RWPE2 (cell line): ENCODE data around the gene TCN2.
A peak's percentile ranks its signal among the peaks of the same experiment; 100 is the strongest.
"Not testable (repeated sequence)": the region's sequence is repeated elsewhere in the genome, so short reads cannot be mapped to it uniquely, and the experiment has no call there.

ENCODE experiments used
- ATAC-seq: fragments of 200-7000 bp; cut with Tn5 transposase; 3 replicates; pipeline ENCODE4 v1.9.1; 2021; ENCODE audit warnings: low read depth
- DNase-seq: peaks from one replicate; pipeline ENCODE4 v3.0.0-alpha.2; 2020; ENCODE audit warnings: low spot score
- H3K27ac ChIP-seq: fragments of 450-650 bp; 2 replicates; pipeline ENCODE4 v1.5.1; 2017; ENCODE audit warnings: mild to moderate bottlenecking; ENCODE audit not compliant: poor library complexity, severe bottlenecking
- H3K27me3 ChIP-seq: fragments of 250-450 bp; sonication (Bioruptor Pico); 2 replicates; pipeline ENCODE4 v1.5.1; 2021; ENCODE audit warnings: mild to moderate bottlenecking, moderate library complexity; ENCODE audit not compliant: insufficient read depth, poor library complexity, severe bottlenecking
- H3K36me3 ChIP-seq: fragments of 250-450 bp; sonication (Bioruptor Pico); 2 replicates; pipeline ENCODE4 v1.5.1; 2020; ENCODE audit warnings: low read depth, mild to moderate bottlenecking, moderate library complexity
- H3K4me1 ChIP-seq: fragments of 250-450 bp; sonication (Bioruptor Pico); 2 replicates; pipeline ENCODE4 v1.5.1; 2021; ENCODE audit warnings: mild to moderate bottlenecking, moderate library complexity; ENCODE audit not compliant: insufficient read depth, poor library complexity, severe bottlenecking
- H3K4me3 ChIP-seq: fragments of 250-450 bp; sonication (Bioruptor Pico); 2 replicates; pipeline ENCODE4 v1.5.1; 2021; ENCODE audit warnings: mild to moderate bottlenecking, moderate library complexity; ENCODE audit not compliant: severe bottlenecking
- H3K9me3 ChIP-seq: fragments of 250-450 bp; sonication (Bioruptor Pico); 2 replicates; pipeline ENCODE4 v1.5.1; 2021; ENCODE audit warnings: mild to moderate bottlenecking, moderate library complexity; ENCODE audit not compliant: severe bottlenecking
- CTCF ChIP-seq: fragments of 450-650 bp; IDR thresholded peaks from one replicate; pipeline ENCODE4 v1.5.1; 2017; ENCODE audit warnings: mild to moderate bottlenecking, moderate library complexity; ENCODE audit not compliant: poor library complexity, severe bottlenecking

Gene TCN2

GRCh38 chr22:30626413-30626812 is 19.4 kb downstream of the TCN2 start:
- no peaks in the 10 kb centered on the region for H3K9me3 ChIP-seq
- H3K27ac ChIP-seq: no peak overlapping the region
- no peaks in the 10 kb centered on the region for H3K27me3 ChIP-seq
- ATAC-seq: no peak
- no peak for TF ChIP-seq CTCF
- no peak for DNase-seq
- H3K4me1 ChIP-seq: no peaks in the 10 kb centered on the region
- no peak overlapping the region for H3K4me3 ChIP-seq
- H3K36me3 ChIP-seq: no peaks in the 10 kb centered on the region

GRCh38 chr22:30627471-30627870 is 20.5 kb downstream of the TCN2 start:
- Histone ChIP-seq H3K9me3 (no peaks in the 10 kb centered on the region), H3K4me3 (no peak overlapping the region), H3K27me3 (no peaks in the 10 kb centered on the region), H3K4me1 (no peaks in the 10 kb centered on the region), H3K27ac (no peak overlapping the region), H3K36me3 (no peaks in the 10 kb centered on the region)
- no peak for TF ChIP-seq CTCF
- DNase-seq: no peak
- ATAC-seq: no peak

GRCh38 chr22:30628491-30628890 is 21.5 kb downstream of the TCN2 start:
- H3K4me3 ChIP-seq: no peak overlapping the region
- H3K9me3 ChIP-seq: no peaks in the 10 kb centered on the region
- no peaks in the 10 kb centered on the region for H3K4me1 ChIP-seq
- no peaks in the 10 kb centered on the region for H3K27me3 ChIP-seq
- H3K27ac ChIP-seq: no peak overlapping the region
- TF ChIP-seq CTCF: no peak
- DNase-seq (no peak), ATAC-seq (no peak)
- H3K36me3 ChIP-seq: no peaks in the 10 kb centered on the region

GRCh38 chr22:30631469-30631868 is 24.5 kb downstream of the TCN2 start:
- not testable (repeated sequence) for ATAC-seq, H3K4me3 ChIP-seq, H3K27ac ChIP-seq, H3K27me3 ChIP-seq, DNase-seq, H3K36me3 ChIP-seq, H3K9me3 ChIP-seq, H3K4me1 ChIP-seq

- DNase-seq (peak; percentile 80), ATAC-seq (peak; percentile 75)
- peak; percentile 95 for TF ChIP-seq CTCF
- H3K36me3 ChIP-seq: no peaks in the 10 kb centered on the region
- H3K4me1 ChIP-seq: peaks cover 6% of the 10 kb centered on the region
- peak overlapping the region; percentile 44 for H3K4me3 ChIP-seq
- H3K9me3 ChIP-seq: no peaks in the 10 kb centered on the region
- peak overlapping the region; percentile 79 for H3K27ac ChIP-seq
- H3K27me3 ChIP-seq: no peaks in the 10 kb centered on the region
Observed at GRCh38 chr22:30634471-30635233, 27.7 kb downstream of the TCN2 start.
